22Rv1 (cell line): Measurements from ENCODE around the gene SLC35A5.

ENCODE experiments used
- CTCF ChIP-seq: fragments of 450-650 bp; IDR thresholded peaks from 2 replicates; pipeline ENCODE4 v1.5.1; 2017; ENCODE audit warnings: mild to moderate bottlenecking
- ZFX ChIP-seq: fragments of 450-650 bp; IDR thresholded peaks from 2 replicates; pipeline ENCODE4 v1.6.1; 2017; ENCODE audit warnings: antibody characterized with exemption, borderline replicate concordance

- no peak for TF ChIP-seq CTCF
- no peak for TF ChIP-seq ZFX
Measured at GRCh38 chr3:112607863-112608262, 46.0 kb downstream of the SLC35A5 start.
